ENCODE results near the gene NFIB. TPM values are rescaled to one million over a fixed set of nuclear protein-coding genes. Genes with fewer than 3 reads are reported as not detected.

The NFIB gene
- total and polyA plus RNA-seq, 2 of the 13 experiments (the other 11 are each of a cell fraction or from before 2014, with no cell fraction given) = 0.98 to 4.6 TPM

DNA sequence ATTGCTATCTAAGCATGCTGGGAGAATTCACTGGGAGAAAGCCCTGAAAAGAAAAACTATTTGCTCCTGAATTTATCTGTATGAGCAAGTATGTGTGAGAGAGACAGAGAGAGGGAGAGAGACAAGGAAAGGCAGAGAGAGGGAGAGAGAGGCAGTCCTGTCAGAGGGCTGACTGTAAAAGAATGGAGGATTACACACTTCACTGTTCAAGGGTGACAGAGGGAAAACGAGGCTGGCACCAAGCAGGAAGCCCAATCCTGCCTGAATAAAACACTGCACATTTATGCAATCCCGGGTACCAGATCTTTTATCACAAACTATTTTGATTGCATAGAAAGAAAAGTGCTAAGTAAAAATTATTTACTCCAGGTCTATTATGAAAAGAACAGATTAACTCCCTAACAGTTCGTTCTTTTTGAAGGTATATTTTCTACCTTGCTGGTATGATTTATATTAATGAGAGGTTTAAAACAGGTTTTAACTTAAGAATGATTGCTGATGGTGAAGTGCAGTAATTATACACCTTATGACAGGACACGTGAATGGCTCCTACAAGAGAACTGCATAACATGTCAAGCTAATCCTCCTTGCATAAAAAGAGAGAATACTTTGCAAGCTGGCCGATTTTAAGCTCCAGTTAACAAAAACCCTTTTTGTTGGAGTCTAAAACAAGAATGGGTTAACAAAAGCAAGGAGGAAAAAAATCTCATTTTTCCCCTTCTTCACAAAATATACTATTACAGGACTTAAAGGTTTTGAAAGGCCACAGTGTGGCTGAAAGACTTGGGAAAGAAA is 82.5 kb downstream of the NFIB start:
- Histone ChIP-seq H3K9me3 (ENCODE audit: low read length) (no peaks in the 10 kb centered on the region), H3K4me2 (ENCODE audit: low read depth, low read length) (no peak overlapping the region), H3K4me3 (replicated peaks in 1 of 3; ENCODE audit: insufficient read depth in 1 of 3, low read depth in 2 of 3, low read length in 3 of 3) (no peak overlapping the region), H3K36me3 (replicated peaks in 1 of 2; ENCODE audit: control insufficient read depth in 1 of 2, insufficient read depth in 2 of 2, low read length in 2 of 2) (no peaks in the 10 kb centered on the region), H3K79me2 (ENCODE audit: insufficient read depth, low read length) (no peaks in the 10 kb centered on the region), H3K27ac (ENCODE audit: extremely low read length, insufficient read depth, low read length) (no peak overlapping the region), H3K9ac (ENCODE audit: insufficient read depth, low read depth, low read length) (no peak overlapping the region), H4K20me1 (ENCODE audit: insufficient read depth, low read length) (no peaks in the 10 kb centered on the region), H3K27me3 (ENCODE audit: control insufficient read depth in 1 of 2, insufficient read depth in 2 of 2, low read length in 2 of 2) (no peaks in the 10 kb centered on the region), H3K4me1 (ENCODE audit: insufficient read depth, low read length) (no peaks in the 10 kb centered on the region), H2AFZ (ENCODE audit: low read length) (no peak overlapping the region)
- in situ Hi-C loops (cut with HindIII; ENCODE audit: extremely low pct_ligation_motif_present, low pct_unique_long_range_greater_than_20kb) (loop anchor here (10.0 kb wide), 1 partner anchor 63 kb away; no protein-coding TSS in a partner anchor), intact Hi-C loops (cut with micrococcal nuclease; ENCODE audit: unreplicated experiment) (no loop called here)
- 51% methylated on average over 5 of the region's 5 CpGs for WGBS (ENCODE audit: low lambda C conversion rate)
- FAIRE-seq (no peak), DNase-seq (ENCODE audit: low spot score) (no peak), ATAC-seq (no peak)
- BruUV-seq (replicated peaks) = no TSS peak
- TF ChIP-seq, protein P1, sequence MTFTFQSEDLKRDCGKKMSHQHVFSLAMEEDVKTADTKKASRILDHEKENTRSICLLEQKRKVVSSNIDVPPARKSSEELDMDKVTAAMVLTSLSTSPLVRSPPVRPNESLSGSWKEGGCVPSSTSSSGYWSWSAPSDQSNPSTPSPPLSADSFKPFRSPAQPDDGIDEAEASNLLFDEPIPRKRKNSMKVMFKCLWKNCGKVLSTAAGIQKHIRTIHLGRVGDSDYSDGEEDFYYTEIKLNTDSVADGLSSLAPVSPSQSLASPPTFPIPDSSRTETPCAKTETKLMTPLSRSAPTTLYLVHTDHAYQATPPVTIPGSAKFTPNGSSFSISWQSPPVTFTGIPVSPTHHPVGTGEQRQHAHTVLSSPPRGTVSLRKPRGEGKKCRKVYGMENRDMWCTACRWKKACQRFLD (CRISPR knock-in tag; IDR thresholded peaks at IDR 0.05; ENCODE audit: borderline replicate concordance) = no peak
- TF ChIP-seq ZNF33B (CRISPR knock-in tag; IDR thresholded peaks at IDR 0.05) = no peak
- ChIA-PET CTCF (ENCODE audit: low intra/inter-chr PET ratio, low total read pairs) (no interaction called here), POLR2A (no interaction called here)

DNA sequence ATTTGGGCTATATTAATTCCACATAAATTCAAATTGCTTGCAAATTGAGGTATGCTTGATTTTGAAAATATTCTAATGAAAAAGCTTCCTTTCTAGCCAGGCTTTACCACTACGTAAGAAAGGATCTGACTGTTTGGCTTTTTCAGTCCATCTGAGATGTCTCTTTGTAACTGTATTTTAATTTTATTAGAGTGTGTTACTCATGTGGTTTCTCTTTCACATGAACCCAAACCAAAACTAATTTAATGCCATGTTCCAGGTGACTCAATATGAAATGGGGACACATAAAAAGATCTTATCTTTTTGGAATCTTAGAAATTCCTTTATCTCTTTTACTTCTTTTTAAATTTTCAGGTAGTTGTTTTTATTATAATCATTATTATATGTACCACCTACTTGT is 85.3 kb downstream of the NFIB start:
- WGBS (ENCODE audit: low lambda C conversion rate) = 45% methylated on average over 1 of the region's 1 CpG
- DNase-seq (ENCODE audit: low spot score) (no peak), ATAC-seq (no peak), FAIRE-seq (no peak)
- Histone ChIP-seq H4K20me1 (ENCODE audit: insufficient read depth, low read length) (no peaks in the 10 kb centered on the region), H3K36me3 (replicated peaks in 1 of 2; ENCODE audit: control insufficient read depth in 1 of 2, insufficient read depth in 2 of 2, low read length in 2 of 2) (no peaks in the 10 kb centered on the region), H3K27me3 (ENCODE audit: control insufficient read depth in 1 of 2, insufficient read depth in 2 of 2, low read length in 2 of 2) (no peaks in the 10 kb centered on the region), H3K4me3 (replicated peaks in 1 of 3; ENCODE audit: insufficient read depth in 1 of 3, low read depth in 2 of 3, low read length in 3 of 3) (no peak overlapping the region), H3K27ac (ENCODE audit: extremely low read length, insufficient read depth, low read length) (no peak overlapping the region), H3K9me3 (ENCODE audit: low read length) (no peaks in the 10 kb centered on the region), H2AFZ (ENCODE audit: low read length) (no peak overlapping the region), H3K9ac (ENCODE audit: insufficient read depth, low read depth, low read length) (no peak overlapping the region), H3K4me2 (ENCODE audit: low read depth, low read length) (no peak overlapping the region), H3K79me2 (ENCODE audit: insufficient read depth, low read length) (no peaks in the 10 kb centered on the region), H3K4me1 (ENCODE audit: insufficient read depth, low read length) (no peaks in the 10 kb centered on the region)
- intact Hi-C loops (cut with micrococcal nuclease; ENCODE audit: unreplicated experiment) = no loop called here
- CTCF ChIA-PET (ENCODE audit: low intra/inter-chr PET ratio, low total read pairs) = no interaction called here
- POLR2A ChIA-PET = no interaction called here
- BruUV-seq (replicated peaks) = no TSS peak
- in situ Hi-C loops (cut with HindIII; ENCODE audit: extremely low pct_ligation_motif_present, low pct_unique_long_range_greater_than_20kb) = no loop called here
- no peak for TF ChIP-seq HDAC1 (CRISPR knock-in tag; IDR thresholded peaks at IDR 0.05)
- TF ChIP-seq ZBTB38 (CRISPR knock-in tag; IDR thresholded peaks at IDR 0.05) = no peak
- TF ChIP-seq MAFF (IDR thresholded peaks at IDR 0.05; ENCODE audit: low read depth, low read length) = no peak
- TF ChIP-seq NAIF1 (CRISPR knock-in tag; IDR thresholded peaks at IDR 0.05; ENCODE audit: borderline replicate concordance) = no peak
- no peak for TF ChIP-seq SP1 (IDR thresholded peaks at IDR 0.05)
- no peak for TF ChIP-seq SP1 (CRISPR knock-in tag; IDR thresholded peaks at IDR 0.05)
- TF ChIP-seq, protein P2, sequence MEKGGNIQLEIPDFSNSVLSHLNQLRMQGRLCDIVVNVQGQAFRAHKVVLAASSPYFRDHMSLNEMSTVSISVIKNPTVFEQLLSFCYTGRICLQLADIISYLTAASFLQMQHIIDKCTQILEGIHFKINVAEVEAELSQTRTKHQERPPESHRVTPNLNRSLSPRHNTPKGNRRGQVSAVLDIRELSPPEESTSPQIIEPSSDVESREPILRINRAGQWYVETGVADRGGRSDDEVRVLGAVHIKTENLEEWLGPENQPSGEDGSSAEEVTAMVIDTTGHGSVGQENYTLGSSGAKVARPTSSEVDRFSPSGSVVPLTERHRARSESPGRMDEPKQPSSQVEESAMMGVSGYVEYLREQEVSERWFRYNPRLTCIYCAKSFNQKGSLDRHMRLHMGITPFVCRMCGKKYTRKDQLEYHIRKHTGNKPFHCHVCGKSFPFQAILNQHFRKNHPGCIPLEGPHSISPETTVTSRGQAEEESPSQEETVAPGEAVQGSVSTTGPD (CRISPR knock-in tag; IDR thresholded peaks at IDR 0.05) = no peak
- TF ChIP-seq TBL1XR1 (IDR thresholded peaks at IDR 0.05; ENCODE audit: borderline replicate concordance, low read length, partially characterized antibody) = no peak
- TF ChIP-seq SOX13 (IDR thresholded peaks at IDR 0.05) = no peak
- TF ChIP-seq SOX13 (CRISPR knock-in tag; conservative IDR thresholded peaks at IDR 0.05 in 1 of 2, IDR thresholded peaks at IDR 0.05 in 1 of 2) = no peak
- TF ChIP-seq, protein P3, sequence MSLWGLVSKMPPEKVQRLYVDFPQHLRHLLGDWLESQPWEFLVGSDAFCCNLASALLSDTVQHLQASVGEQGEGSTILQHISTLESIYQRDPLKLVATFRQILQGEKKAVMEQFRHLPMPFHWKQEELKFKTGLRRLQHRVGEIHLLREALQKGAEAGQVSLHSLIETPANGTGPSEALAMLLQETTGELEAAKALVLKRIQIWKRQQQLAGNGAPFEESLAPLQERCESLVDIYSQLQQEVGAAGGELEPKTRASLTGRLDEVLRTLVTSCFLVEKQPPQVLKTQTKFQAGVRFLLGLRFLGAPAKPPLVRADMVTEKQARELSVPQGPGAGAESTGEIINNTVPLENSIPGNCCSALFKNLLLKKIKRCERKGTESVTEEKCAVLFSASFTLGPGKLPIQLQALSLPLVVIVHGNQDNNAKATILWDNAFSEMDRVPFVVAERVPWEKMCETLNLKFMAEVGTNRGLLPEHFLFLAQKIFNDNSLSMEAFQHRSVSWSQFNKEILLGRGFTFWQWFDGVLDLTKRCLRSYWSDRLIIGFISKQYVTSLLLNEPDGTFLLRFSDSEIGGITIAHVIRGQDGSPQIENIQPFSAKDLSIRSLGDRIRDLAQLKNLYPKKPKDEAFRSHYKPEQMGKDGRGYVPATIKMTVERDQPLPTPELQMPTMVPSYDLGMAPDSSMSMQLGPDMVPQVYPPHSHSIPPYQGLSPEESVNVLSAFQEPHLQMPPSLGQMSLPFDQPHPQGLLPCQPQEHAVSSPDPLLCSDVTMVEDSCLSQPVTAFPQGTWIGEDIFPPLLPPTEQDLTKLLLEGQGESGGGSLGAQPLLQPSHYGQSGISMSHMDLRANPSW (CRISPR knock-in tag; IDR thresholded peaks at IDR 0.05; ENCODE audit: borderline replicate concordance) = no peak
- no peak for TF ChIP-seq SMARCC2 (IDR thresholded peaks at IDR 0.05)

All from HepG2 (cell line).